GM18502 (cell line): ENCODE data around the gene NONO.
"Not testable (repeated sequence)": the region's sequence is repeated elsewhere in the genome, so short reads cannot be mapped to it uniquely, and the experiment has no call there.

Experiments
- ATAC-seq: cut with Tn5 transposase; IDR thresholded peaks from one replicate; pipeline ENCODE4 v1.9.1; 2021; ENCODE audit warnings: mild to moderate bottlenecking; ENCODE audit not compliant: unreplicated experiment, poor library complexity

NONO gene

DNA sequence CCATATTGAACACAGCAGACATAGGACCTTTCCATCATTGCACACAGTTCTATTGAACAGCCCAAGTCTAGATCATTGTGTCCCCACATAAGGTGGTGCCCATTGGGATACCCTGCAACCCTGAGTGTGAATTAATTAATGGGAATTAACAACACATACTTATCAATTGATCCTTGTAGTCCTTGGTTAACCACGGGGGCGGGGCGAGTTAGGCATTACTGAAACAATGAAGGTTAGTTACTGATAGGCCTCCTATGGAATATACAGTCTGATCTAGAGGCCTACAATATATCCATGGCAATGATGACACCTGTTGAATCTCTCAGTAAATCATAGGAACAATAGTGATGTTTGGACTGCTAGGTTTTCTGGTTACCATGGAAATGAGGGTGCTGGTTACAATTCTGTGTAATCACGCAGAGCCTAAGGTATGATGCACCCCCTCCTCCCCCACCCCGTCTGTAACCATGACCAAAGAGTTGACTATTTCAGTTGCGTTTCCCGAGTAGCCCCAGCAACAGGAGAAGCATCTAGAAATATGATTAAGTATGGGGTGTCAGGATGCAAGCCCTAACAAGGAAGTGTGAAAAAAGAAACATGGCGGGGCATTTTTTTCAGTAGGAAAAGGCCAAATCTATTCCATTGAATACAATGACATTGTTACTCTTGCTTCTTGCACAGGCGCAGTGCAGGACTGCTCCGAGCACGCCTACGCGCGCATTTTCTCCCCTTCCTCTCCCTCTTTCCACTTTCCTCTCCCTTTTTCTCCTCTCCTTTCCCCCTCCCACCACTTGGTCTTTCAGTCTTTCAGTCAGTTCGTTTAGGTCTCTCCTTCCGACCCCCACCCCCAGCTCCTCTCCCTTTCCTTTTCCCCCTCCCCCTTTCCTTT lies 677 bp upstream of the NONO start:
- peak; percentile 42 for ATAC-seq

DNA sequence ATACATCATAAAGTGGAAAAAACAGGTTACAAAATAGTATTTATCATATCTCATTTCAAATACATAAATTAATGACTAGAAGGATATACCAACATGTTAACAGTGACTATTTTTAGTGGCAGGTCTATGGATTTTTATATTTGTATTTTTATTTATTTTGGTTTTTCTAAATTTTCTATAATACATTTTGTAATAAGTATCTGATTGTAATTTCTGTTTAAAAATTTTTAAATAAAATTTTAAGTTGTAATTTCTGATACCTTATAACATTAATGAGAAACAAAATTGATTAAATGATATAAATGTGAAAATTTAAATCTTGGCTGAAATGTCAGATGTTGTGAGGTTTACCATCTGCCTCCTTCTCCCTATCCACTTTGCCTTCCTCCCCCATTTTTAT lies 2.5 kb downstream of the NONO start:
- ATAC-seq = no peak

DNA sequence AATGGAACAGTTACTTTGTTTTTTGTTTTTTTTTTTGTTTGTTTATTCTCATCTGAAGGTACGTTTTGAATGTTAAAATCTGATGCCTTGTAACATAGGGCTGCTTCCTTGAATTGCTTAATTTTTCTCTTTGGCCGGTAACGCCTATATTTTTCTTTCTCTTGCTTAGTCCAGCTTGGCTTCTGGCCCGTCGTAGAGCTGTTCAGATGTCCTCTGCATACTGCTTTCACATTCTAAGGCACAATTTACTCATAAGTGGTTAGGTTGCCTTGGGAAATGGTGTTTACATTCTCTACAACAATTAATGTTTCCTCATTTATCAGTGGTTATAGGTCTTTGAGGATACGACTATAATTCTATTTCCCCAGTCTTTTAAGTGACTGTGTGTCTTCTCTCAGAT lies 7.9 kb downstream of the NONO start:
- no peak for ATAC-seq

DNA sequence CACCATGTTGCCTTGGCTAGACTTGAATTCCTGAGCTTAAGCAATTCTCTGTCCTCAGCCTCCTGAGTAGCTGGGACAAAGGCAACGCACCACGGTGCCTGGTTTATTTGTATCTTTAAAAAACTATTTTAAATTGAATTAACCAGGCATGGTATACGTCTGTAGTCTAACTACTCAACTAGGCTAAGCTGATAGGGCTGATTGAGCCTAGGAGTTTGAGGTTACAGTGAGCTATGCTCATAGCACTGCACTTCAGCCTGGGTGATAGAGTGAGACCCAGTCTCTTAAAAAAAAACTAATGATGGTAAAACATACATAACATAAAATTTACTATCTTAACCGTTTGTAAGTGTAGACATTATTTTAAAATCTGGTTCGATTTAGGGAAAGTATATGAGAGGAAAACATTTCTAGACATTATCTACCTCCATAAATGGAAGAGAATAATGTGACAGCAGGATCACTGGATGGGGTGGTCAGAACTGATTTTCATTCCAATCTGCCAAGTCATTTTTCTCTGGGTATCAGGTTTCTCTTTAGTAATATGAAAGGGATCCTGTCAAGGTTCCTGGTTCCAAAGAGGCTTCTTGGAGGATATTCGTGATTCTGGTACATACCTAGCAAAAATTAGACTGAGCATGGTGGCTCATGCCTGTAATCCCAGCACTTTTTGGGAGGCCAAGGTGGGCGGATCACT lies 9.4 kb downstream of the NONO start:
- ATAC-seq = no peak

DNA sequence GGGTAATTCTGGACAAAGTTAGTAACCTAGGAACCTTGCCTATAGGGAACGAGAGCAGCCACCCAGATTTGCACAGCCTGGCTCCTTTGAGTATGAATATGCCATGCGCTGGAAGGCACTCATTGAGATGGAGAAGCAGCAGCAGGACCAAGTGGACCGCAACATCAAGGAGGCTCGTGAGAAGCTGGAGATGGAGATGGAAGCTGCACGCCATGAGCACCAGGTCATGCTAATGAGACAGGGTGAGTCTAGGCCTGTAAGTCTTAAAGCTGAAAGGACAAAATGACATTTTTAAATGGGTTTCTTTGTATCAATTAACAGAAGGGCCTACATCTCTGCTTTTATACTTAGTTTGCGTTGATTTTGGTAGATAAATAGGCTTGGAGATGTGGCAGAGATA lies 13.4 kb downstream of the NONO start:
- no peak for ATAC-seq

DNA sequence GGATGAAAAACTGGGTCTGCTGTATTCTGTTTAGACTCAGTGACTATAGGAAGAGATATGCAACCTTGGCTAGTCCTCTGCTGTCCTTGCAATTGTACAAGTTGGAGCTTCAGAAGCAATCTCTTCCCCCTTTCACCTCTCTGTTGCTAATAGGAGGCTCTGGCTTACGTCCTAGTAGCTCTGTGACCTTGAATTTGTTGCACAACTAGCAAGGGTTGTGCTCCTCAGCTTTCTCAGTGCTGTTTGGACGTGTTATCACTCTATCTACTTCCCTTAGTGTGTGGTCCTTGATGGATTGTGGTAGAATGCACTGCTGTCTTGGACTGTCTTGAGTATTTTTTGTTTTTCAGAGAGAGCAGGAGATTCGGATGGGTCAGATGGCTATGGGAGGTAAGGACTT lies 14.7 kb downstream of the NONO start:
- ATAC-seq = no peak

DNA sequence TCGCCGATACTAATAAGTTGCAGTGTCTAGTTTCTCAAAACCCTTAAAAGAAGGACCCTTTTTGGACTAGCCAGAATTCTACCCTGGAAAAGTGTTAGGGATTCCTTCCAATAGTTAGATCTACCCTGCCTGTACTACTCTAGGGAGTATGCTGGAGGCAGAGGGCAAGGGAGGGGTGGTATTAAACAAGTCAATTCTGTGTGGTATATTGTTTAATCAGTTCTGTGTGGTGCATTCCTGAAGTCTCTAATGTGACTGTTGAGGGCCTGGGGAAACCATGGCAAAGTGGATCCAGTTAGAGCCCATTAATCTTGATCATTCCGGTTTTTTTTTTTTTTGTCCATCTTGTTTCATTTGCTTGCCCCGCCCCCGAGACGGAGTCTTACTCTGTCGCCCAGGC lies 16.6 kb downstream of the NONO start:
- ATAC-seq = not testable (repeated sequence)

DNA sequence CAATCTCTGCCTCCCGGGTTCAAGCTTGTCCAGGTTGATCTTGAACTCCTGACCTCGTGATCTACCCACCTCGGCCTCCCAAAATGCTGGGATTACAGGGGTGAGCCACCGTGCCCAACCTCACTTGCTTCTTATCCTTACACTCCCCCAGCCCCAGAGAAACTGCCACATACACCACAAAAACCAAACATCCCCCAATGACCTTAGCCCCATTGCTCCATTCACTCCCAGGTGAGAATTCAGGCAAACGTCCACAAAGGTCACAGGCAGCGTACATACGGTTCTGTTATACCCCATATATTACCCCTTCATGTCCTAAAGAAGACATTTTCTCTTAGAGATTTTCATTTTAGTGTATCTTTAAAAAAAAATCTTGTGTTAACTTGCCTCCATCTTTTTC lies 17.1 kb downstream of the NONO start:
- not testable (repeated sequence) for ATAC-seq

DNA sequence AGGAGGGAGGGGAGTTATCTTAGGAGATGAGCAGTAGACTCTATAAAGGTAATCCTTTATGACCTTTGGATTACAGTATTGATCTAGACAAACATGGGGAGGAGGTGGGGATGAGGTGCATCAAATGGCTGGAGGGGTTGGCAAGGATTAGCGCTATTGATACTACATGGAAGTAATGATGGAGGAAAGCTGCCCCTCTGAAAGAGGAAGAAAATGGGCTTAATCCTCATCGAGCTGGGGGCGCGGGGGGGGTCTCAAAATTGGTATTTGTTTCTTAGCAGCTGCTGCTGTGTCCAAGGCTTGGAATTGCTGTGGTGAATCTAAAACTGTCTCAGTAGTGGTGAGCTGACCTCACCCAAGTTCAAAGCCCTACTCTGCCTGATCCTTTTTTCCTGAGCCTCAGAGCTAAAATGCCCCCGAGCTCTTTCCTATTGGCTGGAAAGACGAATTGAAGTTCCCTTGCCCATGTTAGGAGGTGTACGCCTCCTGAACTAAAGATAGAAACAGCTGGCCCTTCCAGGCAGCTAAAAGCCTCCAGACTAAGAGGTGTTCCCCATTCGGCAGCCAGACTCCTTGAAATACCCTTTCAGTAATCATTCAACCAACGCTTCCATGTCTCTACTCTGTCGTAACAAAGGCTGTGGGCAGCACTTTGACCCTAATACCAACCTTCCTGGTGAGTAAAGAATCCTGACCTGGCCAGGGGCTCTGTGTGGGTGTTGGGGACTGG lies 17.9 kb downstream of the NONO start, which contains the start of gene ITGB1BP2:
Gene ITGB1BP2, plus strand, starts transcription at position 556 of the 730 bp plus-strand sequence. Its CDS starts 57 bp downstream, at position 613.
- no peak for ATAC-seq

DNA sequence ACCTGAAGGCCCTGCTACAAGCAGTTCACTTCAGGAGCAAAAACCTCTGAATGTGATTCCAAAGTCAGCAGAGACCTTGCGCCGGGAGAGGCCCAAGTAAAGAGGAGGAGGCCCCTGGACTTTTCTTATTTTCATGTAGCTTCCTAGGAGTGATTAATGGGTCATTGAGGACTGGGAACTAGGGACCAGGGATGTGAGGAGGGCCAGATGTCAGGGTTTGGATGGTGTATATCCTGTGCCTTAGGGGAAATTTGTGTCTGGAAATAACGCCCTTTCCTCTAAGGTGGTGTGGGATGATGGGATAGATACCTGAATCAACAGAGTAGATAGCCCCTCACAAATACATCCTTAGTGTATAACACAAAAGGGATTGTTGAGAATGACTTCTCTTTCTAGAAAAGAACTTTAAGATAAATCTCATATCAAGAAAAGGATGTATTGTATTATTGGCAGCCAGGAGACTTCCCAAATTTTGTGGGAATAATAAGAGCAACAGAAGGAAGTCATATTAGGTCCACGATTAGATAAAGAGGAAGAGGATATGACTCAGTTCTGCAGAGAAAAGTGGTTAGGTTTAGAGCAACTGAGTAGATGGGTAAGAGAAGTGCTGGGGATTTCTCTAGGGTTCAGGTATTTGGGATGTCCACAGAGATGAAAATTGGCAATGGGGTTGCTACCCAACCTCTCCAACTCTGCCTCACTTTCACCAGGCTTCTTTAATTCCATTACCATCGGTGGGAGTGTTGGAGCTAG lies 19.2 kb downstream of the NONO start:
- ATAC-seq = no peak

DNA sequence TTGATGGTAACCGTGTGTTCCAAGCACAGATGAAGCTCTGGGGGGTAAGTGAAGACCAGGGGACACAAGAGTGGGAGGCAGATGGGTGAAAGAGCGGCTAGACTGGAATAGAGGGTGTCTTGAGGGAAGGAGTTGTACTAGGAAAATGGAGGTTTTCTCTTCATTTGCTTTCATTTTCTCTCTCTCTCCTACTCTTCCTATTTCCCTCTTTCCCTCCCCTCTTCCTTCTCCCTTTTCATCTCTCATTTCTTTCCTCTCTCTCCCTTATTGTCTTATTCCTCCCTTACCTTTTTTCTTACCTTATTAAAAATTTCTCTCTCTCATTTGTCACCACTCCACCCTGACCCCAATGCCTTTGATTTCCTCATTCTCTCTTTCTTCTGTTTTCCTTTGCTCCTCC lies 21.1 kb downstream of the NONO start:
- ATAC-seq = no peak

DNA sequence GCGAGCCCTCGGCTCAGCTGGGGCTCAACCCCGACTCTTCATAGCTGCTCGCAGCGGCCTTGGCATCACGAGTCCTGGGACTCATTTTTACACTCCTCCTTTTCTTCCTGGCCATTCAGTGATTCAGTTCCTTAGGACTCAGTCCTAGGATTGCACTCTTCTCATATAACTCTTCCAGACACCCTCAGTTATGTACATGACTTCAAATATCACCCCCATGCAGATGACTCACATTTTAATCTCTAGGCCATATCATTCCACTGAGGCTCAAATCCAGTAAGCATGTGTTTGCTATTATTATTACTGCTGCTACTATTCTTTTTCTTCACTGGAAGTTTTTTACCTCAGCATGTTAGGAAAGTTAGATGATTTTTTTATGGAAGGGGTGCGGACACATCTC lies 32.5 kb downstream of the NONO start:
- no peak for ATAC-seq

DNA sequence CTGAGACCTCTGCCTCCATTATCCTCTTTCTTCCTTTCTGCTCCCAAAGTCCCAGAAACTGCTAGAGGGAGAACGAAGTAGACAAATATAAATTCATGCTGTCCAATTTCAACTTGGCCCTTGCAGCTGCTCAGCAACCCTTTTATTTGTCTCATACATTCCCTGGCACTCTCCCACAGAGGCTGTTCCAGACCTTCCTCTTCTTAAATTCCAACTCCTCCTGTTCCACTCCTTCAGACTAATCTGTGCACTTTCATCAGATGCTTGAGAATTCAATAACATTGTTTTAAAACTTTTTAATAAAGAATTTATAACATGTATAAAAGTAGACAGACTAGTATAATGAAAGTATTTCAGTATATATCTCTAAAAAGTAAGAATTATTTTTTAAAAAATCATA lies 33.5 kb downstream of the NONO start:
- ATAC-seq = not testable (repeated sequence)

DNA sequence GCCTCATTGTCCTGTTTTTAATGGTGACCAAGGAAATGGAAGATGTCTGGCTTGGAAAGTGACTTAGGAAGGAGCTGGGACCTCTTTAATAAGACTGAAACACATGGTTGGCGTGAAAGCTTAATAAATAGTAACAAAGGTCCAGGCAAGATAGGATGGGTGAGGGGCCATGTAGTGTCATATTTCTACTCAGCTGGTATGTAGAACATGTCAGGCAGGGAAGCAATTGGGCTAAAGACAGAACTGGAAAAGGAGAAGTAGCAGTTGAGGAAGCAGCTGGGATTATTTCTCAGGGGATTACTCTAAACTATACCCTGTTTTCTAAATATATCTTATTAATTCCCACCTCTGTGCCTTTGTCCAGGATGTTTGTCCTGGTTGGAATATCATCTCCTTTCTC lies 36.7 kb downstream of the NONO start:
- ATAC-seq = no peak

DNA sequence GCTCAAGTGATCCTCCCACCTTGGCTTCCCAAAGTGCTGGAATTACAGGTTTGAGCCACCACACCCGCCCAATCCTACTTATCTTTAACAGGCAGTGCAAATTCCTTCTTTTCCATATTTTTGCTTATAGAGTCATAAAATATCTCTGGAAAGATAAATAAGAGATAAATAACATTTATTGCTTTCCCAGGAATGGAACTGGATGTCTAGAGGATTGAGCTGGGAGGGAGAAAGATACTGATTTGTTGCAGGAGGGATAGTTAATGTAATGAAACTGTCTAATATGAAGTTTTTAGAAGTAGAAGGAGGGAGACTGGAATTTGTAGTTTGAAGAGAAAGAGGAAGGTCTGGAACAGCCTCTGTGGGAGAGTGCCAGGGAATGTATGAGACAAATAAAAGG lies 38.3 kb downstream of the NONO start:
- ATAC-seq = no peak

DNA sequence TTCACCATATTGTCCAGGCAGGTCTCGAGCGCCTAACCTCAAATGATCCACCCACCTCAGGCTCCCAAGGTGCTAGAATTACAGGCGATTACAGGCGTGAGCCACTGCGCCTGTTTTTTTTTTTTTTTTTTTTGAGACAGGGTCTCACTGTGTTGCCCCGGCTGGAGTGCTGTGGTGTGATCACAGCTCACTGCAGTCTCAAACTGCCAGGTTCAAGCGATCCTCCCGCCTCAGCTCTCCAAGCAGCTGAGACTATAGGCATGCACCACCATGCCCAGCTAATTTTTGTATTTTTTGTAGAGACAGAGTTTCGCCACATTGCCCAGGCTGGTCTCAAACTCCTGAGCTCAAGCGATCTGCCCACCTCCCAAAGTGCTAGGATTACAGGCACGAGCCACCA lies 41.0 kb downstream of the NONO start:
- ATAC-seq = not testable (repeated sequence)

DNA sequence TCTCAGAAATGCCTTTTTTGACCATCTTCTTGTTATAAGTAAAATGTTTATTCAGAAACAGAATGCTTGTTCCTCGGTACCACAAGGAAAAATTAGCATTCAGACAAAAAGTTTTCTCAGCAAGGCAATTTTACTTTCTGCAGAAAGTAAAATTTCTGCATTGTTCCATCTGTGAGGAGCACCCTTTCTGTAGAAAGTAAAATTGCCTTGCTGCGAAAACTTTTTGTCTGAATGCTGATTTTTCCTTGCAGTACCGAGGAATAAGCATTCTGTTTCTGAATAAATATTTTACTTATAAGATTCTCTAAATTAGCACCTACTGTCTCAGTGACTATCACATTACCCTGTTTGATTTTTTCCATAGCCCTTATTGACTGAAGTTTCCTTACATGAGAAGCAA lies 43.0 kb downstream of the NONO start:
- no peak for ATAC-seq

DNA sequence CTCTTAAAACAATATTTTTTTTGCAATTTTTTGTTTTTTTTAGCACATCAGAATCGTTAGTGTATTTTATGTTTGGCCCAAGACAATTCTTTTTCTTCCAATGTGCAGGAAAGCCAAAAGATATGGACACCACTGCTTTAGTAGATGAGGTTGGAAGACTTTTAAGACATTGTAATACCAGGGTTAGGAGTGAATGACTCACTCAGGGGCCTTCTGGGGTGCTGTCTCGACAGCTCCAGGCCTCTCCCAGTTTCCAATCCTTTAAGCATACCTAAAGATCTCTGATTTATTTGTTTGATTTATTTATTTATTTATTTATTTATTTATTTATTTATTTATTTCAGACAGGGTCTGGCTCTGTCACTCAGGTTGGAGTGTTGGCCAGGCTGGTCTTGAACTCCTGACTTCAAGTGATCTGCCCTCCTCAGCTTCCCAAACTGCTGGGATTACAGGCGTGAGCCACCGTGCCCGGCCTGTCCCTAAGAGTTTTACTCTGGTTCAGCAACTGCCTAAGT lies 65.8 kb downstream of the NONO start:
- ATAC-seq = not testable (repeated sequence)

DNA sequence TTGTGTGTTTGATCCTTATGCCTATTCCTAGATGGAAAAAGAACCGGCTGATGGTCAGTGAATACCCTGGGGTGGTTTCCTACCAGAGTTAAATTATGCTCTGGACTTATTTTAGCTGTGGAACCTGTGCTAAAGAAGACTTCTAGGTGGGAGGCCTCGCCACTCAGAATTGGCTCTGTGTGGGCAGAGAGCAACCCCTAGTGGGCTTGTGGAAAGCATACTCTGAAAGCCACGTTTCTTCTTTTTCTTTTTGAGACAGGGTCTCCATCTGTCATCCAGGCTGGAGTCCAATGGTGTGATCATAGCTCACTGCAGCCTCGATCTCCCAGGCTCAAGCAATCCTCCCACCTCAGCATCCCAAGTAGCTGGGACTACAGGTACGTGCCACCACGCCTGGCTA lies 66.4 kb downstream of the NONO start:
- not testable (repeated sequence) for ATAC-seq
